WTC11 (cell line): Measurements from ENCODE around the gene FAM177A1. TPM values are rescaled to one million over a fixed set of nuclear protein-coding genes. Genes with fewer than 3 reads are reported as not detected.

ENCODE experiments used
- ATAC-seq: fragments of 200-7000 bp; cut with Tn5 transposase; 2 replicates; pipeline ENCODE4 v1.10.0; 2021; ENCODE audit warnings: mild to moderate bottlenecking, moderate library complexity
- CTCF ChIA-PET: fragments of 300-600 bp; sonication (Branson Sonifier 250); formaldehyde crosslinking; loops from one replicate; lab custom pipeline; 2021; ENCODE audit warnings: antibody characterized with exemption; lab: Charles Lee
- POLR2A ChIA-PET: fragments of 350-600 bp; sonication (Branson Sonifier 250); formaldehyde crosslinking; loops from one replicate; lab custom pipeline; 2021; ENCODE audit warnings: antibody characterized with exemption; lab: Charles Lee
- DNase-seq: peaks from one replicate; pipeline ENCODE4 v3.0.0; 2021; ENCODE audit warnings: low spot score
- H3K27ac Mint-ChIP-seq: 2 replicates; pipeline ENCODE4 v1.8.0; 2021; ENCODE audit warnings: mixed read lengths
- H3K27me3 Mint-ChIP-seq: 2 replicates; pipeline ENCODE4 v1.8.0; 2021; ENCODE audit warnings: low read depth, mild to moderate bottlenecking, moderate library complexity, mixed read lengths
- H3K36me3 Mint-ChIP-seq: 2 replicates; pipeline ENCODE4 v1.8.0; 2021; ENCODE audit warnings: mixed read lengths
- H3K4me1 Mint-ChIP-seq: 2 replicates; pipeline ENCODE4 v1.8.0; 2022; ENCODE audit warnings: mixed read lengths
- H3K4me3 Mint-ChIP-seq: 2 replicates; pipeline ENCODE4 v1.8.0; 2021; ENCODE audit warnings: mild to moderate bottlenecking, moderate library complexity, mixed read lengths
- H3K9me3 Mint-ChIP-seq: 2 replicates; pipeline ENCODE4 v1.8.0; 2021; ENCODE audit warnings: mixed read lengths
- ARID4B ChIP-seq: sonication (generic); formaldehyde crosslinking; IDR thresholded peaks from 2 replicates; pipeline ENCODE4 v1.8.0; 2023; ENCODE audit warnings: missing genetic modification reagents, mild to moderate bottlenecking, borderline replicate concordance
- CREB1 ChIP-seq: sonication (generic); formaldehyde crosslinking; IDR thresholded peaks from 2 replicates; pipeline ENCODE4 v1.8.0; 2023; ENCODE audit warnings: mild to moderate bottlenecking, missing genetic modification reagents
- E2F1 ChIP-seq: sonication (generic); formaldehyde crosslinking; IDR thresholded peaks from 2 replicates; pipeline ENCODE4 v1.8.0; 2022; ENCODE audit warnings: mild to moderate bottlenecking, missing genetic modification reagents
- FOXK1 ChIP-seq: sonication (generic); formaldehyde crosslinking; IDR thresholded peaks from 2 replicates; pipeline ENCODE4 v1.8.0; 2022; ENCODE audit warnings: mild to moderate bottlenecking, moderate library complexity, missing genetic modification reagents
- JAZF1 ChIP-seq: fragments of 250-450 bp; sonication (Bioruptor Pico); IDR thresholded peaks from 2 replicates; pipeline ENCODE4 v1.9.0; 2021; ENCODE audit warnings: moderate library complexity, mild to moderate bottlenecking, inconsistent platforms
- JUN ChIP-seq: sonication (generic); formaldehyde crosslinking; IDR thresholded peaks from 2 replicates; pipeline ENCODE4 v1.8.0; 2023; ENCODE audit warnings: mild to moderate bottlenecking, missing genetic modification reagents
- NFATC4 ChIP-seq: fragments of 250-450 bp; sonication (Bioruptor Pico); IDR thresholded peaks from 2 replicates; pipeline ENCODE4 v1.9.0; 2021; ENCODE audit warnings: mild to moderate bottlenecking
- NR1H2 ChIP-seq: sonication (generic); formaldehyde crosslinking; IDR thresholded peaks from 2 replicates; pipeline ENCODE4 v1.9.0; 2021; ENCODE audit warnings: mild to moderate bottlenecking, moderate library complexity, missing genetic modification reagents
- ZBTB21 ChIP-seq: sonication (generic); formaldehyde crosslinking; IDR thresholded peaks from 2 replicates; pipeline ENCODE4 v1.8.1; 2023; ENCODE audit warnings: mild to moderate bottlenecking, missing genetic modification reagents, borderline replicate concordance
- ZBTB43 ChIP-seq: sonication (generic); formaldehyde crosslinking; IDR thresholded peaks from 2 replicates; pipeline ENCODE4 v1.8.1; 2023; ENCODE audit warnings: mild to moderate bottlenecking, missing genetic modification reagents
- total RNA-seq: library from RNA; stranded (reverse); gene quantifications from 3 replicates; pipeline ENCODE4 v1.2.3, GENCODE V29; 2021
- TF ChIP-seq, protein P1 (sequence below): sonication (generic); formaldehyde crosslinking; IDR thresholded peaks from 2 replicates; pipeline ENCODE4 v1.8.0; 2022; ENCODE audit warnings: mild to moderate bottlenecking, missing genetic modification reagents
- TF ChIP-seq, protein P2 (sequence below): fragments of 250-450 bp; sonication (Bioruptor Pico); conservative IDR thresholded peaks from 2 replicates; pipeline ENCODE4 v1.9.0; 2021; ENCODE audit warnings: mild to moderate bottlenecking

Gene FAM177A1
- total RNA-seq, 1 experiment from 2014 or later: 44.7 TPM

GRCh38 chr14:35046751-35047536, 872 bp downstream of the FAM177A1 start:
- no peaks in the 10 kb centered on the region; the same call in 1 of the 2 replicates for H3K27me3 Mint-ChIP-seq
- H3K27ac Mint-ChIP-seq: peak overlapping the region; percentile 93
- ChIA-PET CTCF (interaction anchor here (0.6 to 1.5 kb wide), 7 partner anchors 14 to 772 kb away, joined by 3 to 7 read pairs (median 4); partner anchors contain the start of gene PSMA6), POLR2A (interaction anchor here (0.5 to 2.3 kb wide), 11 partner anchors 9 to 611 kb away, joined by 3 to 24 read pairs (median 6); partner anchors contain the start of genes BAZ1A, CFL2, NFKBIA and PPP2R3C)
- peaks cover 7% of the 10 kb centered on the region; the same call in 1 of the 2 replicates for H3K36me3 Mint-ChIP-seq
- TF ChIP-seq NFATC4 (CRISPR knock-in tag) (no peak), JAZF1 (CRISPR knock-in tag) (no peak), ZBTB21 (CRISPR knock-in tag) (no peak), E2F1 (no peak)
- TF ChIP-seq, protein P1, sequence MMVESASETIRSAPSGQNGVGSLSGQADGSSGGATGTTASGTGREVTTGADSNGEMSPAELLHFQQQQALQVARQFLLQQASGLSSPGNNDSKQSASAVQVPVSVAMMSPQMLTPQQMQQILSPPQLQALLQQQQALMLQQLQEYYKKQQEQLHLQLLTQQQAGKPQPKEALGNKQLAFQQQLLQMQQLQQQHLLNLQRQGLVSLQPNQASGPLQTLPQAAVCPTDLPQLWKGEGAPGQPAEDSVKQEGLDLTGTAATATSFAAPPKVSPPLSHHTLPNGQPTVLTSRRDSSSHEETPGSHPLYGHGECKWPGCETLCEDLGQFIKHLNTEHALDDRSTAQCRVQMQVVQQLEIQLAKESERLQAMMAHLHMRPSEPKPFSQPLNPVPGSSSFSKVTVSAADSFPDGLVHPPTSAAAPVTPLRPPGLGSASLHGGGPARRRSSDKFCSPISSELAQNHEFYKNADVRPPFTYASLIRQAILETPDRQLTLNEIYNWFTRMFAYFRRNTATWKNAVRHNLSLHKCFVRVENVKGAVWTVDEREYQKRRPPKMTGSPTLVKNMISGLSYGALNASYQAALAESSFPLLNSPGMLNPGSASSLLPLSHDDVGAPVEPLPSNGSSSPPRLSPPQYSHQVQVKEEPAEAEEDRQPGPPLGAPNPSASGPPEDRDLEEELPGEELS: 0 out of 2 replicates have a peak, but pooled peaks have one; percentile 9
- DNase-seq: no peak
- peak overlapping the region; percentile 89 for H3K4me3 Mint-ChIP-seq
- ATAC-seq: peak; percentile 24
- peaks cover 20% of the 10 kb centered on the region for H3K4me1 Mint-ChIP-seq
- H3K9me3 Mint-ChIP-seq: no peaks in the 10 kb centered on the region

GRCh38 chr14:35047976-35048513, 2.0 kb downstream of the FAM177A1 start:
- POLR2A ChIA-PET: no interaction called here

More at GRCh38 chr14:35047976-35048513, 2.0 kb downstream of the FAM177A1 start:
- ATAC-seq: no peak
- no peak for DNase-seq
- Mint-ChIP-seq H3K27me3 (no peaks in the 10 kb centered on the region; the same call in 1 of the 2 replicates), H3K27ac (no peak overlapping the region), H3K9me3 (no peaks in the 10 kb centered on the region), H3K36me3 (peaks cover 9% of the 10 kb centered on the region), H3K4me3 (peak overlapping the region; percentile 89), H3K4me1 (peaks cover 20% of the 10 kb centered on the region)
- CTCF ChIA-PET: no interaction called here
- TF ChIP-seq CREB1 (CRISPR knock-in tag): no peak
- TF ChIP-seq ZBTB21 (CRISPR knock-in tag): no peak
- TF ChIP-seq JUN (CRISPR knock-in tag): no peak
- no peak for TF ChIP-seq ZBTB43 (CRISPR knock-in tag)
- TF ChIP-seq ARID4B: no peak
- TF ChIP-seq NR1H2 (CRISPR knock-in tag): no peak
- TF ChIP-seq, protein P2, sequence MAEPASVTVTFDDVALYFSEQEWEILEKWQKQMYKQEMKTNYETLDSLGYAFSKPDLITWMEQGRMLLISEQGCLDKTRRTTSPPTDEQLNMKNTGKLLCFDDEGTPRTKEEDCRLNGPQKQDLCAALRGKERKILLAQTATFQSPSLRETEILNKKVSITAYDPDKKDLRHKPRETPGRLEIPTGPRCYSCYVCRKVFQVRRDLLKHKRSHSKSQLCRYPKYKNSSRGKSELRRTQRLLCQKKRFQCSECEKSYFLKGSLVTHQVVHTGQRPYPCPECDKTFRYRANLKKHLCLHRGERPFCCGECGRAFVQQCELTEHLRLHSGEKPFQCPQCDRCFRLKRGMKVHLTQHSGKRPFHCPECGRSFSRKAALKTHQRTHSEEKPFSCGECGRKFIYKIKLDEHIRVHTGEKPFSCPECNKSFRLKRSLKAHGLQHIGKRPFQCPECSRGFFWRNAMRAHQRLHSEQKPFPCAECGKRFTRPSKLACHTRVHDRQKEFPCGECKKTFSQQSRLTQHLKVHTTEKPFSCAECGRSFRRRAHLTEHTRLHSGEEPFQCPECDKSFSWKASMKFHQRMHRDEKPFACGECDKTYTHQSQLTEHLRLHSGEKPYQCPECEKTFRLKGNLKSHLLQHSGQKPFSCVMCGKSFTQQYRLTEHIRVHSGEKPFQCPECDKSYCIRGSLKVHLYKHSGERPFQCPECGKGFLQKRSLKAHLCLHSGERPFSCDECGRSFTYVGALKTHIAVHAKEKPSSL: no peak
- TF ChIP-seq FOXK1 (CRISPR knock-in tag): no peak
